ENCODE results near the gene QRICH2. TPM values are rescaled to one million over a fixed set of nuclear protein-coding genes. Genes with fewer than 3 reads are reported as not detected.

Gene QRICH2
- total RNA-seq, 4 donors from 2014 or later, result 0.59 to 2.4 (median 1.1) TPM

GRCh38 chr17:76333673-76334505 lies 25.8 kb upstream of the QRICH2 start:
- no peak for DNase-seq
- H3K27ac ChIP-seq, result no peak overlapping the region
- intact Hi-C loops (cut with DNase I; ENCODE audit: low total_unique reads) (no loop called here), in situ Hi-C loops (cut with MboI; ENCODE audit: low sequenced_read_pairs in 4 of 4) (no loop called here)
- no peaks in the 10 kb centered on the region for H3K27me3 ChIP-seq
- no peak for ATAC-seq
- TF ChIP-seq CTCF (IDR thresholded peaks at IDR 0.05 in 4 of 5, conservative IDR thresholded peaks at IDR 0.05 in 1 of 5) (no peak), POLR2A (IDR thresholded peaks at IDR 0.05) (no peak)
- H3K36me3 ChIP-seq, result peaks cover 0 to 19% of the 10 kb centered on the region in 2 donors
- no peak overlapping the region for H3K4me3 ChIP-seq
- peaks cover 5 to 8% of the 10 kb centered on the region in 2 donors for H3K4me1 ChIP-seq
- no peaks in the 10 kb centered on the region for H3K9me3 ChIP-seq

- TF ChIP-seq POLR2A (IDR thresholded peaks at IDR 0.05), result no peak
- TF ChIP-seq CTCF (IDR thresholded peaks at IDR 0.05 in 4 of 5, conservative IDR thresholded peaks at IDR 0.05 in 1 of 5), result no peak
- intact Hi-C loops (cut with DNase I; ENCODE audit: low total_unique reads) (no loop called here), in situ Hi-C loops (cut with MboI; ENCODE audit: low sequenced_read_pairs in 4 of 4) (no loop called here)
- ATAC-seq, result no peak
- H3K4me3 ChIP-seq, result no peak overlapping the region
- H3K27me3 ChIP-seq, result no peaks in the 10 kb centered on the region
- peaks cover 8 to 15% of the 10 kb centered on the region in 2 donors for H3K4me1 ChIP-seq
- H3K9me3 ChIP-seq, result no peaks in the 10 kb centered on the region
- peaks cover 0 to 38% of the 10 kb centered on the region in 2 donors for H3K36me3 ChIP-seq
- no peak overlapping the region for H3K27ac ChIP-seq
- DNase-seq, result no peak
Observed at GRCh38 chr17:76331083-76331482, 23.0 kb upstream of the QRICH2 start.

GRCh38 chr17:76329664-76330063 lies 21.6 kb upstream of the QRICH2 start:
- no peaks in the 10 kb centered on the region for H3K9me3 ChIP-seq
- no peak for DNase-seq
- H3K4me1 ChIP-seq, result peaks cover 8 to 15% of the 10 kb centered on the region in 2 donors
- TF ChIP-seq POLR2A (IDR thresholded peaks at IDR 0.05), result no peak
- no peak for TF ChIP-seq CTCF (IDR thresholded peaks at IDR 0.05 in 4 of 5, conservative IDR thresholded peaks at IDR 0.05 in 1 of 5)
- no peak overlapping the region for H3K27ac ChIP-seq
- no peak for ATAC-seq
- intact Hi-C loops (cut with DNase I; ENCODE audit: low total_unique reads) (no loop called here), in situ Hi-C loops (cut with MboI; ENCODE audit: low sequenced_read_pairs in 4 of 4) (no loop called here)
- peaks cover 0 to 38% of the 10 kb centered on the region in 2 donors for H3K36me3 ChIP-seq
- no peaks in the 10 kb centered on the region for H3K27me3 ChIP-seq
- no peak overlapping the region for H3K4me3 ChIP-seq

- TF ChIP-seq POLR2A (IDR thresholded peaks at IDR 0.05), result no peak
- no peak for TF ChIP-seq CTCF (IDR thresholded peaks at IDR 0.05 in 4 of 5, conservative IDR thresholded peaks at IDR 0.05 in 1 of 5)
- Histone ChIP-seq H3K27me3 (no peaks in the 10 kb centered on the region), H3K9me3 (no peaks in the 10 kb centered on the region), H3K36me3 (peaks cover 0 to 38% of the 10 kb centered on the region in 2 donors), H3K4me3 (no peak overlapping the region), H3K4me1 (peaks cover 8 to 15% of the 10 kb centered on the region in 2 donors), H3K27ac (peak overlapping the region in 1 of 4 donors; percentile 14)
- intact Hi-C loops (cut with DNase I; ENCODE audit: low total_unique reads) (no loop called here), in situ Hi-C loops (cut with MboI; ENCODE audit: low sequenced_read_pairs in 4 of 4) (no loop called here)
- no peak for ATAC-seq
- DNase-seq, result no peak
Observed at GRCh38 chr17:76327696-76328095, 19.6 kb upstream of the QRICH2 start.
